Stimulated activated CD8-positive, alpha-beta memory T cell treated with anti-CD3 and anti-CD28 coated beads, Interleukin-4, amount 100 ng/mL, for 1 hour (primary cell): ENCODE measurements around the gene PSMC4.

Source experiments
- DNase-seq, 2 donors: peaks; one replicate each; pipeline ENCODE4 v3.0.0-alpha.2; 2020; ENCODE audit warnings: low read depth in 2 of 2, low spot score in 1 of 2

PSMC4 gene

DNA sequence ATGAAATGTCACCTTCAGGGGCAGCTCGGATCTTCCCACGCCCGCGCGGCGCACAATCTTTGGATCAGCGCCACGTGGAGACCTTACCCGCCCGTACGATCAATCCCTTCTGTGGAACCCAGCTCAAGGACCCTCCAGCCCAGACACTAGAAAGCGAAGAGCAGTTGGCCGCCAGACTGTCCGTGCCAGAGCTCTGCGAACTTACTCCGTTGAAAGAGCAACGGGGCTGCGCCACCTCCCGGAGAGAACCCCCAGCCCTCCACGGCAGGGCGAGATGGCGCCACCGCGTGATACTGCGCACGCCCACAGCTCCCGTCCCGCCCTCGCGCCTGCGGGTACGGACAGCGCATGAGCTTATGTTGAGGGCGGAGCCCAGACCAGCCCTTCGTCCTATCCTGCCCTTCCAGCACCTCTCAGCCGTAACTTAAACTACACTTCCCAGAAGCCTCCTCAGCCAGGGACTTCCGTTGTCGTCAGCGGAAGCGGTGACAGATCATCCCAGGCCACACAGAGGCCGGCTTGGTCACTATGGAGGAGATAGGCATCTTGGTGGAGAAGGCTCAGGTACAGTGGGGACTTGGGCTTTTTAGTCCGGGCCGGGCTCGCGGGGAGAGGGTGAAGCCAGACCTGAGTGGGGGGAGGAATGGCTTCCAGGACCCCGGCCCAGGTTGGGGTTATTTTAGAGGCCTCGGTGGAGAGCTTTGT lies at the start of gene PSMC4:
TSS of gene PSMC4 (plus strand) at position 491 of the 705 bp plus-strand sequence. CDS start at position 529, 38 bp downstream.
- DNase-seq: peak; percentile 96 to 99

GRCh38 chr19:39923862-39924261 lies 47.1 kb upstream of the PSMC4 start:
- no peak for DNase-seq

- DNase-seq: no peak
Measured at GRCh38 chr19:39924389-39924788, 46.6 kb upstream of the PSMC4 start.

DNA sequence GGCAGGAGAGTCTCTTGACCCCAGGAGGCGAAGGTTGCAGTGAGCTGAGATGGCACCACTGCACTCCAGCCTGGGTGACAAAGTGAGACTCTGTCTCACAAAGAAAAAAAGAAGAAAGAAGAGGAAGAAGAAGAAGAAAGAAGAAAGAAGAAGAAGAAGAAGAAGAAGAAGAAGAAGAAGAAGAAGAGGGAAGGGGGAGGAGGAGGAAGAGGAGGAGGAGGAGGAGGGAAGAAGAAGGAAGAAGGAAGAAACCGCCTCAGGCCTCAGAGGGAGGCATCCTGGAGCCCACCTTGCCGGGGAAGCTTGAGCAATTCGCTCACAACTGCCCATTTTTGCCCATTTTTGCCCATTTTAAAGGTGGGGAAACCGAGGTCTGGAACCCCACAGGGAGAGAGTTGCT lies 46.0 kb upstream of the PSMC4 start:
- no peak for DNase-seq

GRCh38 chr19:39926170-39926760 lies 44.7 kb upstream of the PSMC4 start:
- no peak for DNase-seq

- no peak for DNase-seq
Measured at GRCh38 chr19:39927076-39927475, 43.9 kb upstream of the PSMC4 start.

GRCh38 chr19:39927524-39928356 lies 43.2 kb upstream of the PSMC4 start:
- no peak for DNase-seq

DNA sequence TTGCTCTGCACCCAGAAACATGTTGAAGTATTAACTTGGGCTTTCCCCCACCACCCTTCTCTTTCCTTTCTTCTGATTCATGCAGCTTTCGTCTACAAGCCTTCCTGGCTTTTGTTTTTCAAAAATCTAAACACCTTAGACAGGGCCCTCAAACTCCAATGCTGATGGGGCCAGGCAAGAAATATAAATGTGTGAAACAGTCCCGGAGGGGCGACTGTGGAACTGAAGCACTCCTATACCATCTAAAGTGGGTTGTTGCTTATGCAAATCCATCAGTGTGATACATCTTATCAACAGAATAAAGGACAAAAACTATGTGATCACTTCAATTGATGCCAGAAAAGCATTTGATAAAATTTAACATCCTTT lies 42.6 kb upstream of the PSMC4 start:
- DNase-seq: no peak

GRCh38 chr19:39929750-39930149 lies 41.2 kb upstream of the PSMC4 start:
- no peak for DNase-seq

- no peak for DNase-seq
Measured at GRCh38 chr19:39934584-39935363, 36.2 kb upstream of the PSMC4 start, which contains the start of gene FCGBP. FCGBP (minus strand) TSS chr19:39934634.

DNA sequence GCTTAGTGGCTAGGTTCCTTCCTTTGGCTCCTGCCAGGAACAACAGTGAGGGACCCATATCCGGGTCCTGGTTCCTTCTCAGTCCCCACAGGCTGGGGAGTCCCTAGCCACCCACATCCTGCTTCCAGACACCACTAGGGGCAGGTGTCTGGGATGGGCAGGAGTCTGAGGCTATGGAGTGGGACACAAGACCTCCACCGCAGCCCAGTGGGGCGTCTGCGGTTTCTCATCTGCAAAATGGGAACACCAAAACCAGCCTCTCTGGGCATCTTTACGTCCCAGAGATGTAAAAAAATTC lies 35.7 kb upstream of the PSMC4 start:
- DNase-seq: no peak

DNA sequence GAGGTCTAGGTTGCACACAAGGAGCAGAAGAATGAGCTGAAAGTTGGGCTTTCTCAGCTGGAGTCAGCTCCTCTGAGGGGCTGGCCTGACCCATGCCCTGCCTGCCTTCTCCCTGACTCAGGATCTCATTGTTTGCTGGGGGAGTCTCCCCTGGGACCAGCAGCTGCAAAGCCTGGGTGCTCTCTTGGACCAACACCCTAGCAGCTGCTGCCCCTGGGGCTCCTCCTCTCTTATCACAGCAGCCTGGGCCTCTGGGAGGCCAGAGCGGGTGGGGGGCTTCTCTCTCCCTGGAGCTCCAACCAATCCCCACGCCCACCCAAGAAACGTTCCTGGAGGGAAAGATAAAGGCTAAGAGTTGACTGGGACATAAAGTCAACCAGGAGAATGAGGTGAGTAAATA lies 34.9 kb upstream of the PSMC4 start:
- no peak for DNase-seq

DNA sequence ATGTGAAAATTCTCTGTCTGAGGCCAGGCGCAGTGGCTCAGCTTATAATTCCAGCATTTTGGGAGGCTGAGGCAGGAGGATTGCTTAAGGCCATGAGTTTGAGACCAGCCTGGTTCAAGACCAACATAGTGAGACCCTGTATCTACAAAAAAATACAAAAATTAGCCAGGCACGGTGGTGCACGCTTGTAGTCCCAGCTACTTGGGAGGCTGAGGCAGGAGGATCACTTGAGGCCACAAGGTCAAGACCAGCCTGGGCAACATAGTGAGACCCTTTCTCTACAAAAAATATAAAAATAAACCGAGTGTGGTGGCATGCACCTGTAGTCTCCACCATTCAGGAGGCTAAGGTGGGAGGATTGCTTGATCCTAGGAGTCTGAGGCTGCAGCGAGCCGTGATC lies 34.3 kb upstream of the PSMC4 start:
- no peak for DNase-seq

GRCh38 chr19:39937094-39937720 lies 33.8 kb upstream of the PSMC4 start:
- DNase-seq: no peak

DNA sequence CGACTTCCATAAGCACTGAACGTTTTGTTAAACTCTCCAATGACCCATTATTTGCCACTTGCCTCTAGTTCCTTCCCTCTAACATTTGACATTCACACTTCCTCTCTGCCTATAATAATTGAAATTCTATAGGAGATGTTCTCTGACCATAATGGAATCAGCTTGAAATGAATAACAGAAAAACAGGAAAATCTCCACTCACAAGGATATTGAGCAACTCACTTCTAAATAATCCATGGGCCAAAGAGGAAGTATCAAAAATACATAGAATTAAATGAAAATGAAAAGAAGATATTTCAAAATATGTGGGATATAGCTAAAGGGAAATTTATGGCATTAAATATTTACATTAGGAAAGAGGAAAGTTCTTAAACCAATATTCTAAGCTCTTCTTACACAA lies 33.2 kb upstream of the PSMC4 start:
- DNase-seq: no peak

GRCh38 chr19:39939556-39939955 lies 31.4 kb upstream of the PSMC4 start:
- no peak for DNase-seq

- no peak for DNase-seq
Measured at GRCh38 chr19:39940221-39940833, 30.6 kb upstream of the PSMC4 start.

DNA sequence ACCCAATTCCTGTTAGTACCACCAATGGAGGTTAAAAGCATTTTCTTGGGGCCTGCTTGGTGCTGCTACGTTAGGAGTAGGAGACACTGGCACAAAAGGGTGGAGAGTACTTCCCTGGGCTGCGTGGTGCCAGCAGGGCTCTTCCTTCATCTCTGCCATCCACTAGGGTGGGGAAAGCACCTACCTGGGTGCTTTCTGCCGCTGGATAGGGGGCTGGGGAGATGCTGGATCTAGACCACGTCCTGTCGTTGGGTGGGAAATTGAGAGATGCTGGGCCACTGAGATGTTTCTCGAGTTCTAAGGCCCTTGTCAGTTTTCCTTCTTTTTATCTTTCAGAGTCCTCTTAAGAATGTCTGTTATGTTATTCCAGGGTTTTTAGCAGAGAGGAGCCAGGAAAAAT lies 29.8 kb upstream of the PSMC4 start:
- DNase-seq: no peak

DNA sequence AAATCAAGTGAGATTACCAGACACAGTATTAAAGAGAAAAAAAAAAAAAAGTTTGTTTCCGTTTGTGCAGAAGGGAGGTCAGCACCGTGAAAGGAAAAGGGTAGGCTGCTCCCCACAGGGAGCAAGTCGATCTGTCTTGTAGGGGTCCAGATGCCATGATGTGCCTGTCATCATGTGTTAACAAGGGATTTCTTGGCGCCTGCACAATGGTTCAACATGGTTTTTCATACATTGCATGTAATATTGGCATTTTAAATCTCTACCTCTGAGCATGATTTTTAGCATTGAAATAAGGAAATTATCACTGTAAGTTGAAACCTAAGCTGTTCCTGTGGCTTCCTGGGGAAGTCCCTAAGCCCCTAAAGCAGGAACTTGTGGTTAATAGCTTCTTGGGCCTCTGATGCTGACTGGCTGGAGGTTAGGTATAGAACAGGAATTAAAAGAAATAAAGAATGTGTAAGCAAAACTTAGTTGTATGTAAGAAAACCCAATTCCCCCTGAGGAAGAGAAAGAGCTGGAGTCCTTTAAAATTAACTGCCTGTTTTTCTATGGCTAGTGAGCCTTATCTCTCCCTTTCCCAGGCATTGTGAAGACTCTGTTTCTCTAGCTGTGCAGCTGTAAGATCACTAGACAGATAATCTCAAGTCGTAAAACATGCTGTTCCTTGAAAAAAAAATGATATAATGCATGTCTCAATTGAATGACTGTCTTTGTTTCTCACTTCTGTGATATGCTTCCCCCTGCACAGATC lies 29.2 kb upstream of the PSMC4 start:
- peak in 1 of 2 donors; percentile 34 for DNase-seq

DNA sequence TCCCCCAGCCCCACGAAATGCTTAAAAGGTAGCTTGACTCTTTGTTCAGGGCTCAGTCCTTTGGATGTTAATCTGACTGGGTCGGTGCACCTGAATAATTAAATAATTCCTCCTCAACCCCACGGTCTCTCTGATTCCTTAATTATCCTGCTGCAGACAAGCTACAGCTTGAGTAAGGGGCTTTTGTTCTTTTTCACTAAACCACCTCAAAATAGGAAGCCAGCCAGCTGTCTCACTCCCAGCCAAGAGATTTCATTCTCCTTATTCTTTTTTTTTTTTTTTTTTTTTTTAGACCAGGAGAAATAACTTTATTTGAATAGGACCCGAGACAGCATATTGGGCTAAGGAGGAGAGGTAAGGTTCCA lies 28.6 kb upstream of the PSMC4 start:
- no peak for DNase-seq
